K562 (cell line): ENCODE data around the gene CTBS. TPM values are rescaled to one million over a fixed set of nuclear protein-coding genes. Genes with fewer than 3 reads are reported as not detected.
A peak's percentile ranks its signal among the peaks of the same experiment; 100 is the strongest.

ENCODE experiments used
- ARID4B ChIP-seq: sonication (generic); formaldehyde crosslinking; IDR thresholded peaks from 2 replicates; pipeline ENCODE4 v1.8.0; 2022; ENCODE audit warnings: mild to moderate bottlenecking, missing genetic modification reagents
- CREB1 ChIP-seq, 2 experiments: sonication (generic) in 1 of 2; formaldehyde crosslinking in 1 of 2; IDR thresholded peaks; 2 replicates each; pipeline versions ENCODE4 v1.6.1 to v1.8.0; 2012 to 2022; ENCODE audit warnings: inconsistent platforms in 1 of 2, mild to moderate bottlenecking in 1 of 2, missing genetic modification reagents in 1 of 2, moderate library complexity in 1 of 2
- E2F4 ChIP-seq: sonication (generic); formaldehyde crosslinking; IDR thresholded peaks from 2 replicates; pipeline ENCODE4 v1.8.0; 2022; ENCODE audit warnings: mild to moderate bottlenecking, low read depth, missing genetic modification reagents
- ETV1 ChIP-seq: fragments of 450-650 bp; conservative IDR thresholded peaks from 2 replicates; pipeline ENCODE4 v1.6.1; 2016; ENCODE audit warnings: missing genetic modification characterization, control low read depth, low read depth, missing compliant biosample characterization
- FOS ChIP-seq: IDR thresholded peaks from 3 replicates; pipeline ENCODE4 v1.6.1; 2011; ENCODE audit not compliant: insufficient read length; ENCODE audit errors: extremely low read depth
- FOXP4 ChIP-seq: sonication (generic); formaldehyde crosslinking; IDR thresholded peaks from 2 replicates; pipeline ENCODE4 v1.8.0; 2022; ENCODE audit warnings: mild to moderate bottlenecking, missing genetic modification reagents, borderline replicate concordance
- HNRNPUL1 ChIP-seq: fragments of 200-400 bp; formaldehyde crosslinking; IDR thresholded peaks from 2 replicates; pipeline ENCODE4 v1.6.1; 2017; ENCODE audit warnings: low read length
- NR1H2 ChIP-seq: sonication (generic); formaldehyde crosslinking; IDR thresholded peaks from 2 replicates; pipeline ENCODE4 v1.4.0; 2020; ENCODE audit warnings: mild to moderate bottlenecking, missing genetic modification reagents
- POLR2G ChIP-seq: fragments of 200-400 bp; formaldehyde crosslinking; IDR thresholded peaks from 2 replicates; pipeline ENCODE4 v1.6.1; 2017; ENCODE audit warnings: low read depth, mild to moderate bottlenecking, antibody characterized with exemption, low read length, moderate library complexity
- ZEB2 ChIP-seq: fragments of 450-650 bp; IDR thresholded peaks from 2 replicates; pipeline ENCODE4 v1.6.1; 2016
- ZMIZ1 ChIP-seq, 2 experiments: fragments of 150-350 bp in 1 of 2; IDR thresholded peaks; 2 replicates each; pipeline ENCODE4 v1.6.1; 2012 to 2016; ENCODE audit warnings: low read depth in 2 of 2, low read length in 2 of 2, mild to moderate bottlenecking in 1 of 2, moderate library complexity in 1 of 2
- ZNF232 ChIP-seq: sonication (generic); formaldehyde crosslinking; IDR thresholded peaks from 2 replicates; pipeline ENCODE4 v1.8.0; 2022; ENCODE audit warnings: mild to moderate bottlenecking, missing genetic modification reagents
- ZNF41 ChIP-seq: fragments of 250-450 bp; sonication (Bioruptor Pico); conservative IDR thresholded peaks from 2 replicates; pipeline ENCODE4 v1.4.0; 2020; ENCODE audit warnings: mild to moderate bottlenecking
- polyA plus RNA-seq, 8 experiments: library from polyadenylated mRNA; depleted of rRNA in 4 of 8; stranded (reverse) in 5 of 8; unstranded in 3 of 8; fragments of >200 nt; fragmentation: Nextera tagmentation in 2 of 8; fragmentation: Illumina TruSeq in 1 of 8; extraction: Ambion mirVana in 2 of 8; extraction: Trizol in 1 of 8; gene quantifications; 2 replicates each; pipeline versions ENCODE4 v1.2.1 to v1.2.3, GENCODE V29; 2011 to 2014; ENCODE audit warnings: inconsistent platforms in 1 of 8, missing spikeins in 1 of 8
- total RNA-seq, 7 experiments: library from RNA; depleted of rRNA in 6 of 7; stranded (reverse); fragments of >200 nt in 6 of 7; fragmentation: Illumina TruSeq in 2 of 7; extraction: Trizol in 2 of 7; gene quantifications; 2 replicates each; pipeline versions ENCODE4 v1.2.1 to v1.2.3, GENCODE V29; 2011 to 2021; ENCODE audit warnings: low replicate concordance in 1 of 7

Gene CTBS
- total and polyA plus RNA-seq, 9 of the 15 experiments (the other 6 are each of a cell fraction or from before 2014, with no cell fraction given) = 3.0 to 19.8 (median 9.9) TPM

- no peak for TF ChIP-seq ARID4B (CRISPR knock-in tag)
- no peak for TF ChIP-seq NR1H2 (CRISPR knock-in tag)
- peak in 1 of 2 experiments; percentile 16; a peak in 1 of 4 replicates for TF ChIP-seq ZMIZ1 (IDR thresholded peaks at IDR 0.05; ENCODE audit: low read depth in 2 of 2, low read length in 2 of 2)
- peak; percentile 41; the same call in 1 of the 2 replicates for TF ChIP-seq HNRNPUL1
- peak; percentile 98 for TF ChIP-seq POLR2G
- TF ChIP-seq ZEB2 = 0 out of 2 replicates have a peak, but pooled peaks have one; percentile 19
- TF ChIP-seq ETV1 (tag) = peak; percentile 58
- TF ChIP-seq CREB1 (IDR thresholded peaks at IDR 0.05) = no peak; the same call in 1 of the 2 replicates
- TF ChIP-seq CREB1 (CRISPR knock-in tag; IDR thresholded peaks at IDR 0.05) = peak; percentile 57
- TF ChIP-seq FOS = no peak
- 0 out of 2 replicates have a peak, but pooled peaks have one; percentile 35 for TF ChIP-seq ZNF232 (CRISPR knock-in tag)
- no peak; the same call in 1 of the 2 replicates for TF ChIP-seq FOXP4 (CRISPR knock-in tag)
- TF ChIP-seq E2F4 (CRISPR knock-in tag) = no peak
- TF ChIP-seq ZNF41 (CRISPR knock-in tag) = no peak
Measured at GRCh38 chr1:84573967-84574842, at the start of gene CTBS (continued).
